Limb (tissue), 2 donors: ENCODE data around the gene TTLL1.

Source experiments
- DNase-seq, 2 donors: peaks; one replicate each; pipeline ENCODE4 v3.0.0-alpha.2; 2016; ENCODE audit errors: extremely low spot score in 2 of 2

Gene TTLL1

GRCh38 chr22:42994276-42994916 is 94.8 kb downstream of the TTLL1 start:
- DNase-seq: no peak

DNA sequence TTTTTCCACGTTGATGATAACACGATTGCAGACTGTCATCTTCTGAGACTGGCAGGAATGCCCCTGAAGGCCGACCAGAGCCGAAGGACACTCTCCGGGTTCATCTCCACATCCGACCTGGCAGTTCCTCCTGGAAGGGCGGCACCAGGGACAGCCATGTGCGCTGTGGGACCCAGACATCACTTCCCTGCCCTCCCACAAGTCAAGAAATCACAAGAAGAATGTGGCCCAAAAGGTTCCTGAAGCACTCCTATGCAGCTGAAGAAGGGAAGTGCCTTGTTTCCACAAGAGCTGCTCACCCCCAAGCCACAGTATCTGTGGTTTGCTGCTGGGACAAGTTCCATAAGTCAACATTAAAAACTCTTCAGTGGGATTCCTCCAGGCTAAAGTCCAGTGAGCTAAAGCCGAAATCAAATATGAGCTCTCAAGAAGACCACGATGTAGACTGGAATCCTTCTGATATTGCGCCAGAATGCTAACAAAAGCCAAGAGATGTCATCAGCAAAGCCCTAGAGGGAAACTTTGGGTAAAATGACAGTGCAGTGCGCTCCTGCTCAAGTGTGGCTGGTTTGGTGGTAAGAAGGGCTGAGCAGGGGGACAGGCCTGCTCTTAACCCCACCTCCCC is 95.4 kb downstream of the TTLL1 start:
- DNase-seq: no peak

DNA sequence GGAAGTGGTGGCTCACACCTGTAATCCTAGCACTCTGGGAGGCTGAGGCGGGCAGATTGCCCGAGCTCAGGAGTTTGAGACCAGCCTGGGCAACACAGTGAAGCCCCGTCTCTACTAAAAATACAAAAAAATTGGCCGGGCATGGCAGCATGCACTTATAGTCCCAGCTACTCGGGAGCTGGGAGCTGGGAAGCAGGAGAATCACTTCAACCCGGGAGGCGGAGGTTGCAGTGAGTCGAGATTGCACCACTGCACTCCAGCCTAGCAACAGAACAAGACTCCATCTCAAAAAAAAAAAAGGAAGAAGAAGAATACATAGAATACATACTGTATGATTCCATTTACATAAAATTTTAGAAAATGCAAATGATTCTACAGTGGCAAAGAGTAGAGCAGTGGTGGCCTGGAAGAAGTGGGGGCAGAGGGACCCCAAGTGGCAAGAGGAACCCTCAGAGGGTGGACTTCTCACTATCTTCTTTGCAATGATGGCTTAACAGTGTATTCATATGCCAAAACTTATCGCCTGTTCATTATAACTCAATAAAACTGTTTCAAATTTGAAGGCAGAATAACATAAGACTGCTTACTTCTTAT is 96.2 kb downstream of the TTLL1 start:
- no peak for DNase-seq

GRCh38 chr22:42992092-42992491 is 97.1 kb downstream of the TTLL1 start:
- DNase-seq: no peak

- no peak for DNase-seq
Measured at GRCh38 chr22:42991010-42991651, 98.1 kb downstream of the TTLL1 start.

DNA sequence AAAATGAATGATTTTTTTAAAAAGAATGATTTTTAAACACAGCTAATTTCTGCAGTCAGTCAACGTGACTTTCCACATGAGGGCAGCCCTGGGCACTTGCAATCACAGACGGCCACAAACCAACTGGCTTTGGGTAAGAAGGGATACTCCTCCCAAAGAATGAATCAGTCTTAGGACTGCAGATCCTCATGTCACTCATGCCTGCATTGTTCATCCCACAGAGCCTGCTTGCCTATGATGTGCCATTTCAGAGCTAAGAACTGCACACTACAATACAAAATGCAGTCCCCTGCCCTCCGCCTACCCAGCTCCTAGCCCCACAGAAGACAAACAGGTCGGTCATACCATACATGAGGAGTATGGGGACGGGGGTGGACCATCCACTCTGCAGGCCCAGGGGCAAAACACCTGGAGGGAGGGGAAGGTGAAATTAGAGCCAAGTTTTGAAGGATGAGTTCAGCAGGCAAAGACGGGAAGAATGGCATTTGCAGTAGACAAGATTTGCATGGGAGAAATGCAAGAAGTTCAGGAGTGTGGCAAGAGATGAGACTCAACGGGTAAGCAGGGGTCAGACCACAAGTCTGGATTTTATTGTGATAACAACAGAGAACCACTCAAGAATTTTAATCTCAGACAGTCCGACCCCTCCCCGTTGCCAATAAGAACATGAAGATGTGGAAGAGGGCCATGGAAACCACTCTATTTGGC is 98.9 kb downstream of the TTLL1 start:
- DNase-seq: no peak
